ENCODE results near the gene DAZL.

DNA sequence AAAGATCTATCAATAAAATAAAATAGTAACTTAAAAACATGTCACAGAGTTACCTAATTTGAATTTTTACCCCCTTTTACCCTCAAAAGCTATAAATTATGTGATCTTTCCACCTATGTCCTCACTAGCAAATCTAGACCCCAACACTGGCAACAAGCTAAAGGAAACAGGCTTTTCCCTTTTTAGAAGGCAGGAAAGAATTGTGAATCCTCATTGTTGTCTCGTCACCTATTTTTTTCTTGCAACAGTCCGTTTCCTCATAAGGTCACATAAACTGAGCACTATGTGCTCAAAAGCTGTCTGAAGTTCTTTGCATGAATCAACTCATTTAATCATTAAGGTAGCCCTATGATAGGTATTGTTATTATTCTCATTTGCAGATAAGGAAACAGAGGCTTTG lies 34.6 kb upstream of the DAZL start:
- TF ChIP-seq POLR2A (IDR thresholded peaks at IDR 0.05; ENCODE audit: low read depth, low read length) (no peak), RCOR1 (conservative IDR thresholded peaks at IDR 0.05; ENCODE audit: low read depth, low read length) (no peak), TCF7 (IDR thresholded peaks at IDR 0.05; ENCODE audit: borderline replicate concordance) (no peak), YY1 (IDR thresholded peaks at IDR 0.05; ENCODE audit: low read depth, low read length) (no peak), POLR2AphosphoS5 (IDR thresholded peaks at IDR 0.05; ENCODE audit: low read length) (no peak), IRF4 (IDR thresholded peaks at IDR 0.05; ENCODE audit: low read depth, low read length) (no peak), EZH2 (IDR thresholded peaks at IDR 0.05; ENCODE audit: borderline replicate concordance, control insufficient read depth, low read depth, low read length) (no peak), ZBED1 (IDR thresholded peaks at IDR 0.05; ENCODE audit: borderline replicate concordance) (no peak)
- TF ChIP-seq, protein P1, sequence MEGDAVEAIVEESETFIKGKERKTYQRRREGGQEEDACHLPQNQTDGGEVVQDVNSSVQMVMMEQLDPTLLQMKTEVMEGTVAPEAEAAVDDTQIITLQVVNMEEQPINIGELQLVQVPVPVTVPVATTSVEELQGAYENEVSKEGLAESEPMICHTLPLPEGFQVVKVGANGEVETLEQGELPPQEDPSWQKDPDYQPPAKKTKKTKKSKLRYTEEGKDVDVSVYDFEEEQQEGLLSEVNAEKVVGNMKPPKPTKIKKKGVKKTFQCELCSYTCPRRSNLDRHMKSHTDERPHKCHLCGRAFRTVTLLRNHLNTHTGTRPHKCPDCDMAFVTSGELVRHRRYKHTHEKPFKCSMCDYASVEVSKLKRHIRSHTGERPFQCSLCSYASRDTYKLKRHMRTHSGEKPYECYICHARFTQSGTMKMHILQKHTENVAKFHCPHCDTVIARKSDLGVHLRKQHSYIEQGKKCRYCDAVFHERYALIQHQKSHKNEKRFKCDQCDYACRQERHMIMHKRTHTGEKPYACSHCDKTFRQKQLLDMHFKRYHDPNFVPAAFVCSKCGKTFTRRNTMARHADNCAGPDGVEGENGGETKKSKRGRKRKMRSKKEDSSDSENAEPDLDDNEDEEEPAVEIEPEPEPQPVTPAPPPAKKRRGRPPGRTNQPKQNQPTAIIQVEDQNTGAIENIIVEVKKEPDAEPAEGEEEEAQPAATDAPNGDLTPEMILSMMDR (IDR thresholded peaks at IDR 0.05 in 2 of 3, conservative IDR thresholded peaks at IDR 0.05 in 1 of 3; ENCODE audit: control insufficient read depth in 2 of 3, extremely low read depth in 1 of 3, insufficient read depth in 1 of 3, low read depth in 3 of 3, low read length in 3 of 3) = no peak
- TF ChIP-seq, protein P2, sequence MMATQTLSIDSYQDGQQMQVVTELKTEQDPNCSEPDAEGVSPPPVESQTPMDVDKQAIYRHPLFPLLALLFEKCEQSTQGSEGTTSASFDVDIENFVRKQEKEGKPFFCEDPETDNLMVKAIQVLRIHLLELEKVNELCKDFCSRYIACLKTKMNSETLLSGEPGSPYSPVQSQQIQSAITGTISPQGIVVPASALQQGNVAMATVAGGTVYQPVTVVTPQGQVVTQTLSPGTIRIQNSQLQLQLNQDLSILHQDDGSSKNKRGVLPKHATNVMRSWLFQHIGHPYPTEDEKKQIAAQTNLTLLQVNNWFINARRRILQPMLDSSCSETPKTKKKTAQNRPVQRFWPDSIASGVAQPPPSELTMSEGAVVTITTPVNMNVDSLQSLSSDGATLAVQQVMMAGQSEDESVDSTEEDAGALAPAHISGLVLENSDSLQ (IDR thresholded peaks at IDR 0.05) = no peak
